ENCODE measurements around the gene TSC2.
"Not testable (repeated sequence)": the region's sequence is repeated elsewhere in the genome, so short reads cannot be mapped to it uniquely, and the experiment has no call there.

TSC2 gene

DNA sequence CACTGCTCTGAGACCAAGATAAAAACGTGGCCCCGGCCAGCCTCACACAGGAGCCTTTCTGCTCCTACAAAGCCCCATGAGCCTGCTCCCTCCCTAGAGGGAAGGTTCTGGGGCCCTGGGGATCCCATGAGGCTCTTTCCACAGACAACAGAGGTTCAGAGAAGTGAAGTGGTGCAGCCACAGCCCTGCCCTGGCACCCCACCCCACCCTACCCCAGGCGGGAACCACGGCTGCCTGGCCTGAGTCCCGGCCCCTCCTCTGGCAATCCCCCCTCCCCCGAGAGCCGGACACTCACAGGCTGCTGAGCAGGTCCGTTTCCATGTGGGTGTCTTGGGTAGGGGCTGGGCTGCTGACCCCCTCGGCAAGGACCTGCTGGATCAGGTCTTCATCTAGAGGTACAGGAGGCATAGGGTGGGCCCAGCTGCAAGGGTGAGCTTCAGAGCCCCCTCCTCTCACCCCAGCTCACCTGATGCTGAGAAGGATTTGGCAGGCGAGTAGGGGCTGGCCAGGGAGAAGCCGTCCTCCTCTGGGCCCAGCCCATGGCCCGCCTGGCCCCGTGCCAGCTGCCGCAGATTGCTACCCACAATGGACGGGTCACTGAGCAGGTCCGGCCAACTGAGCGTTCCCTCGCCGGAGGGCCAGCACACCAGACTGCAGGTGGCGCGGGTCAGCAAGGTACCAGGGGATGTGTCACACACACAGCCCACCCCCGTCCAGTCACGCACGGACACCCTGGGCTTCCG, 49.2 kb downstream of the TSC2 start:
- Histone ChIP-seq H3K4me1 (ENCODE audit: insufficient read depth, low read length, severe bottlenecking) (no peaks in the 10 kb centered on the region), H3K79me2 (ENCODE audit: insufficient read depth, low read length) (no peaks in the 10 kb centered on the region), H3F3A (ENCODE audit: insufficient read depth, low read length) (no peaks in the 10 kb centered on the region; the same call in 1 of the 2 replicates), H3K9me2 (ENCODE audit: low read depth, low read length) (no peaks in the 10 kb centered on the region), H2AFZ (ENCODE audit: low read length) (no peak overlapping the region), H3K9ac (ENCODE audit: low read length) (no peak overlapping the region), H3K4me2 (ENCODE audit: low read length) (no peak overlapping the region), H3K4me3 (ENCODE audit: low read depth, low read length, poor library complexity, severe bottlenecking) (no peak overlapping the region), H3K27ac (ENCODE audit: low read depth, low read length, poor library complexity, severe bottlenecking) (no peak overlapping the region), H3K36me3 (ENCODE audit: insufficient read depth, low read length) (no peaks in the 10 kb centered on the region), H3K27me3 (ENCODE audit: insufficient read depth, low read length) (no peaks in the 10 kb centered on the region), H3K9me3 (ENCODE audit: low read length) (no peaks in the 10 kb centered on the region), H4K20me1 (ENCODE audit: insufficient read depth, low read length) (no peaks in the 10 kb centered on the region)
- TF ChIP-seq, protein P1, sequence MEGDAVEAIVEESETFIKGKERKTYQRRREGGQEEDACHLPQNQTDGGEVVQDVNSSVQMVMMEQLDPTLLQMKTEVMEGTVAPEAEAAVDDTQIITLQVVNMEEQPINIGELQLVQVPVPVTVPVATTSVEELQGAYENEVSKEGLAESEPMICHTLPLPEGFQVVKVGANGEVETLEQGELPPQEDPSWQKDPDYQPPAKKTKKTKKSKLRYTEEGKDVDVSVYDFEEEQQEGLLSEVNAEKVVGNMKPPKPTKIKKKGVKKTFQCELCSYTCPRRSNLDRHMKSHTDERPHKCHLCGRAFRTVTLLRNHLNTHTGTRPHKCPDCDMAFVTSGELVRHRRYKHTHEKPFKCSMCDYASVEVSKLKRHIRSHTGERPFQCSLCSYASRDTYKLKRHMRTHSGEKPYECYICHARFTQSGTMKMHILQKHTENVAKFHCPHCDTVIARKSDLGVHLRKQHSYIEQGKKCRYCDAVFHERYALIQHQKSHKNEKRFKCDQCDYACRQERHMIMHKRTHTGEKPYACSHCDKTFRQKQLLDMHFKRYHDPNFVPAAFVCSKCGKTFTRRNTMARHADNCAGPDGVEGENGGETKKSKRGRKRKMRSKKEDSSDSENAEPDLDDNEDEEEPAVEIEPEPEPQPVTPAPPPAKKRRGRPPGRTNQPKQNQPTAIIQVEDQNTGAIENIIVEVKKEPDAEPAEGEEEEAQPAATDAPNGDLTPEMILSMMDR (IDR thresholded peaks at IDR 0.05; ENCODE audit: low read length), result no peak
- no peak for TF ChIP-seq EZH2 (IDR thresholded peaks at IDR 0.05; ENCODE audit: borderline replicate concordance, low read length)

DNA sequence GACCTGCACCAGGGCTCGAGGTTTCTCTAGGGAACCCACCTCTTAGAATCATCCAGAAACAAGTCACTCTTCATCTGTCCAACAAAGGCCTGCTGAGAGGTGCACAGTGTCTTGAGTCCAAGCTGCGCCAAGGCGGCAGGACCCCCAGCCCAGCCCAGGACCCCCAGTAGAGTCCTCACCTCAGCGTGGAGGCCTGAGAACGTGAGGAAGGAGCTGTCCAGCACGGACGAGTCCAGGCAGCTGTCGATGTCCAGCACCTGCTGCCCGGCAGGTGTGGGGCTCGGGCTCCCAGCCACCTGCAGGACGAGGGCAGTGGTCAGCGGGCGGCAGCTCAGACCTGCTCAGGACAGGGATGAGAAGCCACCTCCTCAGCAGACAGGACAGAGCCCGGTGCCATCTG, 49.9 kb downstream of the TSC2 start:
- H3K27me3 ChIP-seq (ENCODE audit: insufficient read depth, low read length); H4K20me1 ChIP-seq (ENCODE audit: insufficient read depth, low read length); H3K9ac ChIP-seq (ENCODE audit: low read length); H3K4me3 ChIP-seq (ENCODE audit: low read depth, low read length, poor library complexity, severe bottlenecking); H3K36me3 ChIP-seq (ENCODE audit: insufficient read depth, low read length); H3K4me2 ChIP-seq (ENCODE audit: low read length); H3K9me2 ChIP-seq (ENCODE audit: low read depth, low read length); H3K9me3 ChIP-seq (ENCODE audit: low read length); H3K4me1 ChIP-seq (ENCODE audit: insufficient read depth, low read length, severe bottlenecking); H3K79me2 ChIP-seq (ENCODE audit: insufficient read depth, low read length); H3K27ac ChIP-seq (ENCODE audit: low read depth, low read length, poor library complexity, severe bottlenecking); H3F3A ChIP-seq (ENCODE audit: insufficient read depth, low read length); H2AFZ ChIP-seq (ENCODE audit: low read length): not testable (repeated sequence)

DNA sequence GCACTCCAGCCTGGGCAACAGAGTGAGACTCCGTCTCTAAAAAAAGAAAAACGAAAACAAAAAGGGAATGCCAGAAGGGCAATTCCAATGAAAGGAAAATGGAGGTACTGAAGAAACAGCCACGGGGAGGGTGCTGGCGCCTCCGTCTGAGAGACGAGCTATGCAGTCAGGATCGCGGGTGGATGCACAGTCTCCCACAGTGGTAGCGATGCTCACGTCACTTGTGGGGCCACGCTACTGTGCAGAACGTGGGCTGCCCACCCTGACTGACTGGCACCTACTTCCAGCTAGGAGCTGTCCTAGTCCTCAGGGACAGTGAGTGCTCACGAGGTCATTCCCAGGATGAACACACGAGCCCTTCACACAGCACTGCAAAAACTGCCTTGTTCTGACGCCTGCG, 53.8 kb downstream of the TSC2 start:
- H3K4me2 ChIP-seq (ENCODE audit: low read length); H4K20me1 ChIP-seq (ENCODE audit: insufficient read depth, low read length); H3F3A ChIP-seq (ENCODE audit: insufficient read depth, low read length); H3K4me1 ChIP-seq (ENCODE audit: insufficient read depth, low read length, severe bottlenecking); H3K79me2 ChIP-seq (ENCODE audit: insufficient read depth, low read length); H2AFZ ChIP-seq (ENCODE audit: low read length); H3K27me3 ChIP-seq (ENCODE audit: insufficient read depth, low read length); H3K9me2 ChIP-seq (ENCODE audit: low read depth, low read length); H3K36me3 ChIP-seq (ENCODE audit: insufficient read depth, low read length); H3K27ac ChIP-seq (ENCODE audit: low read depth, low read length, poor library complexity, severe bottlenecking); H3K9me3 ChIP-seq (ENCODE audit: low read length); H3K9ac ChIP-seq (ENCODE audit: low read length); H3K4me3 ChIP-seq (ENCODE audit: low read depth, low read length, poor library complexity, severe bottlenecking): not testable (repeated sequence)

DNA sequence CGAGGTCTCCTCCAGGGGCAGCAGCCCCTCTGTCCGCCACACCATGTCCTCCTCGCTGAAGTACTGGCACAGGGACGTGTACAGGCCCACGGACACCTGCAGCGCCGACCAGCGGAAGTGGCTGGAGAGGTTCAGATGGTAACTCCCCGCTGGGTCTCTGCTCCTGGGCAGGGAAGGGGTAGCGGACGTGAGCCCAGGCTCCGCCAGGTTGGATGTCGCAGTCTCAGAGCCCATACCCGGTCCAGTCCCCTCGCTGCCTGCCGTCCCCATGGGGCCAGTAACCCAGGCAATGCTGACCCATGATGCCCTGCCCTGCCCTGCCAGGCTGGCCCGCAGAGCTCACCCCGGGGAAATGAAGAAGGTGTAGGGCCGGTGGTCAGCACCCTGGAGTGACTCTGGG, 54.7 kb downstream of the TSC2 start:
- no peak overlapping the region for H3K4me2 ChIP-seq (ENCODE audit: low read length)
- no peaks in the 10 kb centered on the region for H3K36me3 ChIP-seq (ENCODE audit: insufficient read depth, low read length)
- no peaks in the 10 kb centered on the region for H3K27me3 ChIP-seq (ENCODE audit: insufficient read depth, low read length)
- H3F3A ChIP-seq (ENCODE audit: insufficient read depth, low read length), result no peaks in the 10 kb centered on the region
- no peaks in the 10 kb centered on the region for H3K4me1 ChIP-seq (ENCODE audit: insufficient read depth, low read length, severe bottlenecking)
- no peaks in the 10 kb centered on the region for H3K9me2 ChIP-seq (ENCODE audit: low read depth, low read length)
- H3K4me3 ChIP-seq (ENCODE audit: low read depth, low read length, poor library complexity, severe bottlenecking), result no peak overlapping the region
- no peaks in the 10 kb centered on the region for H3K79me2 ChIP-seq (ENCODE audit: insufficient read depth, low read length)
- H2AFZ ChIP-seq (ENCODE audit: low read length), result no peak overlapping the region
- no peaks in the 10 kb centered on the region for H3K9me3 ChIP-seq (ENCODE audit: low read length)
- no peak overlapping the region for H3K9ac ChIP-seq (ENCODE audit: low read length)
- TF ChIP-seq, protein P1 (IDR thresholded peaks at IDR 0.05; ENCODE audit: low read length), result no peak
- TF ChIP-seq EZH2 (IDR thresholded peaks at IDR 0.05; ENCODE audit: borderline replicate concordance, low read length), result no peak
- no peak overlapping the region for H3K27ac ChIP-seq (ENCODE audit: low read depth, low read length, poor library complexity, severe bottlenecking)
- no peaks in the 10 kb centered on the region for H4K20me1 ChIP-seq (ENCODE audit: insufficient read depth, low read length)

DNA sequence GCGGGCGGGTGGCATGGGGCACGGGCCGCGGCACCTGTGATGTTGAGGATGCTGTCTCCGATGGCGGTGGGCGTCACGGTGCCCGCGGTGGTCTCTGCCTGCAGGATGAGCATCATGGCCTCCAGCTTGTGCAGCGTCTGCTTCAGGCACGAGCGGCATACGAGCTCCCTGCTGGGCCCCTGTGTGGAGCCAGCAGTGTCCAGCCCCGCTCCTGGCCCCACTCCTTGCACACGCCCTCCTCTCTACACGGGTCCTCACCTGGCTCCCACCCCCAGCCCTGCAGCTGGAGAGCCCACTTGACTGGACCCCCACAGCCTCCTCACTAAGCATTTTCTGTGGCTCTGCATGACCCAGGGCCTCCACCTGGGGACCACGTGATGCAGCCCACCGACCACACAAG, 56.7 kb downstream of the TSC2 start:
- not testable (repeated sequence) for H3K36me3 ChIP-seq (ENCODE audit: insufficient read depth, low read length); H3K9me2 ChIP-seq (ENCODE audit: low read depth, low read length); H3K9me3 ChIP-seq (ENCODE audit: low read length); H2AFZ ChIP-seq (ENCODE audit: low read length); H3K27ac ChIP-seq (ENCODE audit: low read depth, low read length, poor library complexity, severe bottlenecking); H3K4me3 ChIP-seq (ENCODE audit: low read depth, low read length, poor library complexity, severe bottlenecking); H4K20me1 ChIP-seq (ENCODE audit: insufficient read depth, low read length); H3F3A ChIP-seq (ENCODE audit: insufficient read depth, low read length); H3K4me1 ChIP-seq (ENCODE audit: insufficient read depth, low read length, severe bottlenecking); H3K9ac ChIP-seq (ENCODE audit: low read length); H3K27me3 ChIP-seq (ENCODE audit: insufficient read depth, low read length); H3K79me2 ChIP-seq (ENCODE audit: insufficient read depth, low read length); H3K4me2 ChIP-seq (ENCODE audit: low read length)

DNA sequence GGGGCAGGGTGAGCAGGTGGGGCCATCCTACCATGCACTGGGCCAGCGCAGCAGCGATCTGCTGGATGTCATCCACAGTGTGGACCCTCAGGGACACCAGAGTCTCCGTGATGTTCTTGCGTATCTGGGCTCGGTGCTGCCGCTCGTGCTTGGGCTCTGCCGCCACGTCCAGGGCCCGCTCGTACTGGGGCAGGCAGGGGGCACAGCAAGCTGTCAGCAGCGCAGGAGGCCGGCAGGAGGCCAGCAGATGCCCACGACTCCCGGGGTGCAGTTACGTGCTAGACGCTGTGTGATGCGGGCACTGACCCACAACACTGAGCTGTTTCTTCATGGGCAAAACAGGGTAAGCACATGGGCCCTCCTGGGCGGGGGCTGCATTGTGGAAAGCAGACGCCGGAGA, 57.5 kb downstream of the TSC2 start:
- not testable (repeated sequence) for H3K9me3 ChIP-seq (ENCODE audit: low read length); H2AFZ ChIP-seq (ENCODE audit: low read length); H4K20me1 ChIP-seq (ENCODE audit: insufficient read depth, low read length); H3F3A ChIP-seq (ENCODE audit: insufficient read depth, low read length); H3K4me2 ChIP-seq (ENCODE audit: low read length); H3K36me3 ChIP-seq (ENCODE audit: insufficient read depth, low read length); H3K27me3 ChIP-seq (ENCODE audit: insufficient read depth, low read length); H3K4me3 ChIP-seq (ENCODE audit: low read depth, low read length, poor library complexity, severe bottlenecking); H3K9me2 ChIP-seq (ENCODE audit: low read depth, low read length); H3K79me2 ChIP-seq (ENCODE audit: insufficient read depth, low read length); H3K4me1 ChIP-seq (ENCODE audit: insufficient read depth, low read length, severe bottlenecking); H3K27ac ChIP-seq (ENCODE audit: low read depth, low read length, poor library complexity, severe bottlenecking); H3K9ac ChIP-seq (ENCODE audit: low read length)
